ENCODE data around the gene HINFP. TPM values are rescaled to one million over a fixed set of nuclear protein-coding genes. Genes with fewer than 3 reads are reported as not detected.

HINFP gene
- total RNA-seq, 1 experiment from 2014 or later: 38.1 TPM

DNA sequence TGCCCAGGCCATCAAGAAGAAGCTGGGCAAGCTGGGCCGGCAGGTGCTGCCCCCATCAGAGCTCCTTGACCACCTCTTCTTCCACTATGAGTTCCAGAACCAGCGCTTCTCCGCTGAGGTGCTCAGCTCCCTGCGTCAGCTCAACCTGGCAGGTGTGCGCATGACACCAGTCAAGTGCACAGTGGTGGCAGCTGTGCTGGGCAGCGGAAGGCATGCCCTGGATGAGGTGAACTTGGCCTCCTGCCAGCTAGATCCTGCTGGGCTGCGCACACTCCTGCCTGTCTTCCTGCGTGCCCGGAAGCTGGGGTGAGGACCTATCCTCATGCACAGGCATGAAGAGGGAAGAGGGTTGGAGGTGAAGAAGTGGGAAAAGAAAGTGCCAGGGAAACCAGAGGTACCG is 58.6 kb downstream of the HINFP start (continued):
- TF ChIP-seq TCF7L2 (IDR thresholded peaks at IDR 0.05; ENCODE audit: borderline replicate concordance, extremely low read depth, insufficient read depth, insufficient read length) (no peak), FOSL1 (IDR thresholded peaks at IDR 0.05; ENCODE audit: low read depth) (no peak), ELF1 (IDR thresholded peaks at IDR 0.05; ENCODE audit: borderline replicate concordance, low read depth) (no peak), JUND (IDR thresholded peaks at IDR 0.05) (no peak), ZNF274 (IDR thresholded peaks at IDR 0.05; ENCODE audit: low read depth, low read length) (no peak), POLR2A (IDR thresholded peaks at IDR 0.05; ENCODE audit: borderline replicate concordance, extremely low read depth, insufficient read depth, insufficient read length) (no peak), CEBPB (IDR thresholded peaks at IDR 0.05; ENCODE audit: low read depth) (no peak), ZFX (IDR thresholded peaks at IDR 0.05) (no peak), YY1 (IDR thresholded peaks at IDR 0.05; ENCODE audit: extremely low read depth, insufficient replicate concordance, low read depth, low read length) (no peak)

DNA sequence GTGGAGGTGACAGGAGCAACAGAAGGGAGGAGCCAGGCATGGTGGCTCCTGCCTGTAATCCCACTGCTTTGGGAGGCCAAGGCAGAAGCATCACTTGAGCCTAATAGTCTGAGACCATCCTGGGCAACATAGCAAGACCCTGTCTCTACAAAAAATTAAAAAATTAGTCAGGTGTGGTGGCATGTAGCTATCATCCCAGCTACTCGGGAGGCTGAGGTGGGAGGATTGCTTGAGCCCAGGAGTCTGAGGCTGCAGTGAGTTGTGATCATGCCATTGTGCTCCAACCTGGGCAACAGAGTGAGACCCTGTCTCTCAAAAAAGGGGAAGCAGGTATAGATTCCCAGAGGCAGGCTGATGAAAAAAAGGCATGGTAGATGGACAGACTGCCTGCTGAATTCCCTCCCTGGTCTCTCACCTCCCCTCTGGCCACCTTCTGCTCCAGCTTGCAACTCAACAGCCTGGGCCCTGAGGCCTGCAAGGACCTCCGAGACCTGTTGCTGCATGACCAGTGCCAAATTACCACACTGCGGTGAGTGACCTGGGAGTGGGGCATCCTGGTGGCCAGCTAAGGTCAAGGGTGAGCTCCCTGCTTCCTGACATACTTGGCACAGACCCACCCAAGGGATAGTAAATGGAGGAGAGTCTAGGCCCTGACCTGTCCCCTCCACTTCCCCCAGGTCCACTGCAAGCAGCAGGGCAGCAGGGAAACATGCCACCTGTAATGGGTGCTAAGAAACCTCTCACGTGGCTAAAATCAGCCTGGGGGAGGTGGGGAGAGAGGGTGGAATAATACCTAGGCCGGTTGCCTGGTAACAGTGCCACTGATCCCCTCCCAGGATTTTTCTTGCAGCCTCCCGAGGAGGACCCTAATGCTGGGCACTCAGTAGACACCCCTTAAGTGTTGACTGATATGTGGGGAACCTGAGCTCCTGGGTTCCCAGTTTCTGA is 59.6 kb downstream of the HINFP start:
- no peak overlapping the region for H3K4me3 ChIP-seq (replicated peaks in 1 of 2; ENCODE audit: low read depth in 1 of 2, low read length in 2 of 2)
- H3K4me2 ChIP-seq (ENCODE audit: low read length): no peak overlapping the region
- DNase-seq (ENCODE audit: low read depth, low spot score): no peak
- no TSS peak for BruUV-seq (replicated peaks)
- ChIA-PET CTCF (no interaction called here), POLR2A (no interaction called here), RAD21 (ENCODE audit: low non-redundant PET in 1 of 2, low total read pairs in 2 of 2, uncharacterized antibody in 2 of 2, unreplicated experiment in 2 of 2) (no interaction called here)
- no peaks in the 10 kb centered on the region for H4K20me1 ChIP-seq (ENCODE audit: insufficient read depth)
- H3K4me1 ChIP-seq (ENCODE audit: control insufficient read depth in 1 of 2, insufficient read depth in 2 of 2, low read length in 2 of 2): peaks cover 0 to under 1% of the 10 kb centered on the region in 2 experiments; a peak in 3 of 4 replicates
- H3K9ac ChIP-seq (ENCODE audit: low read length): no peak overlapping the region
- no peaks in the 10 kb centered on the region; a peak in 1 of 4 replicates for H3K36me3 ChIP-seq (ENCODE audit: control insufficient read depth in 1 of 2, insufficient read depth in 2 of 2, low read length in 2 of 2)
- H3K27me3 ChIP-seq (ENCODE audit: insufficient read depth, low read length): no peaks in the 10 kb centered on the region
- intact Hi-C loops (cut with micrococcal nuclease): no loop called here
- no peak overlapping the region for H2AFZ ChIP-seq (ENCODE audit: low read depth, low read length, poor library complexity, severe bottlenecking)
- no peaks in the 10 kb centered on the region for H3K79me2 ChIP-seq (ENCODE audit: insufficient read depth, low read length)
- no peak overlapping the region for H3K27ac ChIP-seq (ENCODE audit: low read depth, low read length)
- ATAC-seq: no peak
- H3K9me3 ChIP-seq (ENCODE audit: control insufficient read depth in 1 of 2, insufficient read depth in 1 of 2, low read depth in 1 of 2, low read length in 2 of 2): no peaks in the 10 kb centered on the region
- no peaks in the 10 kb centered on the region for H3K9me2 ChIP-seq (ENCODE audit: insufficient read depth)
- TF ChIP-seq POLR2AphosphoS5 (IDR thresholded peaks at IDR 0.05; ENCODE audit: low read depth, low read length) (no peak), EGR1 (IDR thresholded peaks at IDR 0.05; ENCODE audit: low read depth) (no peak), TCF7L2 (IDR thresholded peaks at IDR 0.05; ENCODE audit: borderline replicate concordance, extremely low read depth, insufficient read depth, insufficient read length) (no peak), EZH2 (IDR thresholded peaks at IDR 0.05) (no peak), SRF (IDR thresholded peaks at IDR 0.05; ENCODE audit: low read depth) (no peak), ZNF274 (IDR thresholded peaks at IDR 0.05; ENCODE audit: low read depth, low read length) (no peak), FOSL1 (IDR thresholded peaks at IDR 0.05; ENCODE audit: low read depth) (no peak), CEBPB (IDR thresholded peaks at IDR 0.05; ENCODE audit: low read depth) (no peak), EZH2phosphoT487 (IDR thresholded peaks at IDR 0.05; ENCODE audit: borderline replicate concordance) (no peak), POLR2A (IDR thresholded peaks at IDR 0.05; ENCODE audit: borderline replicate concordance, extremely low read depth, insufficient read depth, insufficient read length) (no peak), RAD21 (IDR thresholded peaks at IDR 0.05; ENCODE audit: low read depth) (no peak), SIN3A (IDR thresholded peaks at IDR 0.05; ENCODE audit: low read depth) (no peak), JUND (IDR thresholded peaks at IDR 0.05) (no peak)
- TF ChIP-seq, protein P1, sequence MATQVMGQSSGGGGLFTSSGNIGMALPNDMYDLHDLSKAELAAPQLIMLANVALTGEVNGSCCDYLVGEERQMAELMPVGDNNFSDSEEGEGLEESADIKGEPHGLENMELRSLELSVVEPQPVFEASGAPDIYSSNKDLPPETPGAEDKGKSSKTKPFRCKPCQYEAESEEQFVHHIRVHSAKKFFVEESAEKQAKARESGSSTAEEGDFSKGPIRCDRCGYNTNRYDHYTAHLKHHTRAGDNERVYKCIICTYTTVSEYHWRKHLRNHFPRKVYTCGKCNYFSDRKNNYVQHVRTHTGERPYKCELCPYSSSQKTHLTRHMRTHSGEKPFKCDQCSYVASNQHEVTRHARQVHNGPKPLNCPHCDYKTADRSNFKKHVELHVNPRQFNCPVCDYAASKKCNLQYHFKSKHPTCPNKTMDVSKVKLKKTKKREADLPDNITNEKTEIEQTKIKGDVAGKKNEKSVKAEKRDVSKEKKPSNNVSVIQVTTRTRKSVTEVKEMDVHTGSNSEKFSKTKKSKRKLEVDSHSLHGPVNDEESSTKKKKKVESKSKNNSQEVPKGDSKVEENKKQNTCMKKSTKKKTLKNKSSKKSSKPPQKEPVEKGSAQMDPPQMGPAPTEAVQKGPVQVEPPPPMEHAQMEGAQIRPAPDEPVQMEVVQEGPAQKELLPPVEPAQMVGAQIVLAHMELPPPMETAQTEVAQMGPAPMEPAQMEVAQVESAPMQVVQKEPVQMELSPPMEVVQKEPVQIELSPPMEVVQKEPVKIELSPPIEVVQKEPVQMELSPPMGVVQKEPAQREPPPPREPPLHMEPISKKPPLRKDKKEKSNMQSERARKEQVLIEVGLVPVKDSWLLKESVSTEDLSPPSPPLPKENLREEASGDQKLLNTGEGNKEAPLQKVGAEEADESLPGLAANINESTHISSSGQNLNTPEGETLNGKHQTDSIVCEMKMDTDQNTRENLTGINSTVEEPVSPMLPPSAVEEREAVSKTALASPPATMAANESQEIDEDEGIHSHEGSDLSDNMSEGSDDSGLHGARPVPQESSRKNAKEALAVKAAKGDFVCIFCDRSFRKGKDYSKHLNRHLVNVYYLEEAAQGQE (IDR thresholded peaks at IDR 0.05; ENCODE audit: low read depth): no peak
- TF ChIP-seq, protein P2, sequence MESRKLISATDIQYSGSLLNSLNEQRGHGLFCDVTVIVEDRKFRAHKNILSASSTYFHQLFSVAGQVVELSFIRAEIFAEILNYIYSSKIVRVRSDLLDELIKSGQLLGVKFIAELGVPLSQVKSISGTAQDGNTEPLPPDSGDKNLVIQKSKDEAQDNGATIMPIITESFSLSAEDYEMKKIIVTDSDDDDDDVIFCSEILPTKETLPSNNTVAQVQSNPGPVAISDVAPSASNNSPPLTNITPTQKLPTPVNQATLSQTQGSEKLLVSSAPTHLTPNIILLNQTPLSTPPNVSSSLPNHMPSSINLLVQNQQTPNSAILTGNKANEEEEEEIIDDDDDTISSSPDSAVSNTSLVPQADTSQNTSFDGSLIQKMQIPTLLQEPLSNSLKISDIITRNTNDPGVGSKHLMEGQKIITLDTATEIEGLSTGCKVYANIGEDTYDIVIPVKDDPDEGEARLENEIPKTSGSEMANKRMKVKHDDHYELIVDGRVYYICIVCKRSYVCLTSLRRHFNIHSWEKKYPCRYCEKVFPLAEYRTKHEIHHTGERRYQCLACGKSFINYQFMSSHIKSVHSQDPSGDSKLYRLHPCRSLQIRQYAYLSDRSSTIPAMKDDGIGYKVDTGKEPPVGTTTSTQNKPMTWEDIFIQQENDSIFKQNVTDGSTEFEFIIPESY (IDR thresholded peaks at IDR 0.05; ENCODE audit: extremely low read depth, insufficient replicate concordance, low read length): no peak
- TF ChIP-seq, protein P3, sequence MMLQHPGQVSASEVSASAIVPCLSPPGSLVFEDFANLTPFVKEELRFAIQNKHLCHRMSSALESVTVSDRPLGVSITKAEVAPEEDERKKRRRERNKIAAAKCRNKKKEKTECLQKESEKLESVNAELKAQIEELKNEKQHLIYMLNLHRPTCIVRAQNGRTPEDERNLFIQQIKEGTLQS (IDR thresholded peaks at IDR 0.05): no peak

Measured in HCT116 (cell line).